Upper lobe of left lung (tissue), 6 donors: Measurements from ENCODE around the gene COL17A1. TPM values are rescaled to one million over a fixed set of nuclear protein-coding genes. Genes with fewer than 3 reads are reported as not detected.

ENCODE experiments used
- ATAC-seq, 2 donors: fragments of 200-7000 bp; cut with Tn5 transposase; one replicate each; pipeline ENCODE4 v1.9.1; 2022; ENCODE audit warnings: mild to moderate bottlenecking in 2 of 2, moderate library complexity in 2 of 2; ENCODE audit not compliant: low FRiP score in 2 of 2
- DNase-seq, 2 donors: peaks; one replicate each; pipeline ENCODE4 v3.0.0-alpha.2; 2019 to 2020
- H3K27ac ChIP-seq, 4 donors: fragments of 200-600 bp; sonication (generic); one replicate each; pipeline ENCODE4 v1.5.1; 2016 to 2019
- H3K27me3 ChIP-seq, 4 donors: fragments of 200-600 bp; sonication (generic); one replicate each; pipeline ENCODE4 v1.5.1; 2017 to 2019
- H3K36me3 ChIP-seq, 4 donors: fragments of 200-600 bp; sonication (generic); one replicate each; pipeline ENCODE4 v1.5.1; 2016 to 2019
- H3K4me1 ChIP-seq, 4 donors: fragments of 200-600 bp; sonication (generic); one replicate each; pipeline ENCODE4 v1.5.1; 2018 to 2019
- H3K4me3 ChIP-seq, 4 donors: fragments of 200-600 bp; sonication (generic); one replicate each; pipeline ENCODE4 v1.5.1; 2017 to 2019; ENCODE audit warnings: mild to moderate bottlenecking in 2 of 4, moderate library complexity in 1 of 4
- H3K9me3 ChIP-seq, 4 donors: fragments of 200-600 bp; sonication (generic); one replicate each; pipeline ENCODE4 v1.5.1; 2018 to 2019
- CTCF ChIP-seq, 6 experiments: fragments of 450-650 bp in 4 of 6; fragments of 200-600 bp in 2 of 6; sonication (generic) in 2 of 6; IDR thresholded peaks; one replicate each; pipeline ENCODE4 v1.5.1; 2016 to 2019; ENCODE audit warnings: antibody characterized with exemption in 6 of 6
- EP300 ChIP-seq, 4 donors: sonication (generic); formaldehyde crosslinking; IDR thresholded peaks; one replicate each; pipeline ENCODE4 v1.5.1; 2017; ENCODE audit warnings: antibody characterized with exemption in 4 of 4, control low read depth in 2 of 4
- POLR2A ChIP-seq, 4 donors: fragments of 450-650 bp; IDR thresholded peaks; one replicate each; pipeline ENCODE4 v1.5.1; 2016 to 2017; ENCODE audit warnings: antibody characterized with exemption in 4 of 4, mild to moderate bottlenecking in 2 of 4
- POLR2AphosphoS5 ChIP-seq, 2 donors: sonication (generic); formaldehyde crosslinking; IDR thresholded peaks; one replicate each; pipeline ENCODE4 v1.5.1; 2017; ENCODE audit warnings: antibody characterized with exemption in 2 of 2
- WGBS, 2 donors: methylation state at CpG; one replicate each; pipeline ENCODE4 v1.1.5; 2017 to 2018; 5-methylcytosine and 5-hydroxymethylcytosine counted together
- total RNA-seq, 6 donors: library from RNA; depleted of rRNA in 4 of 6; stranded (reverse); fragments of >200 nt in 4 of 6; gene quantifications; one replicate each; pipeline versions ENCODE4 v1.1.0 to v1.2.1, GENCODE V29; 2016 to 2021
- donor health status: DM: no; HTN: no; CAD: no; lungs with moderate emphysema.
- donor health status: DM: no; HTN: yes; CAD: no; lungs with severe emphysema.

The COL17A1 gene
- total RNA-seq, 6 donors from 2014 or later = 1.0 to 2.0 (median 1.6) TPM

GRCh38 chr10:104072786-104073185, 12.9 kb downstream of the COL17A1 start:
- TF ChIP-seq CTCF (IDR thresholded peaks at IDR 0.05) (no peak), EP300 (IDR thresholded peaks at IDR 0.05) (no peak), POLR2AphosphoS5 (IDR thresholded peaks at IDR 0.05) (no peak), POLR2A (IDR thresholded peaks at IDR 0.05) (no peak)
- ATAC-seq (no peak), DNase-seq (no peak)
- no peaks in the 10 kb centered on the region for H3K9me3 ChIP-seq
- no peak overlapping the region for H3K4me3 ChIP-seq
- H3K36me3 ChIP-seq = no peaks in the 10 kb centered on the region
- no peak overlapping the region for H3K27ac ChIP-seq
- H3K4me1 ChIP-seq = peaks cover 0 to 14% (median 3%) of the 10 kb centered on the region in 4 donors
- H3K27me3 ChIP-seq = no peaks in the 10 kb centered on the region
- 16 to 46% methylated on average over 5 of the region's 5 CpGs for WGBS, 2 donors

- DNase-seq = no peak
These were observed 16.1 kb downstream of the COL17A1 start for GRCh38 chr10:104069613-104070012.

GRCh38 chr10:104067525-104067924, 18.2 kb downstream of the COL17A1 start:
- DNase-seq = no peak

More at GRCh38 chr10:104069613-104070012, 16.1 kb downstream of the COL17A1 start:
- H3K4me1 ChIP-seq = no peaks in the 10 kb centered on the region
- 61 to 76% methylated on average over 6 of the region's 6 CpGs for WGBS, 2 donors
- H3K27me3 ChIP-seq = no peaks in the 10 kb centered on the region
- no peak for ATAC-seq
- no peaks in the 10 kb centered on the region for H3K9me3 ChIP-seq
- no peaks in the 10 kb centered on the region for H3K36me3 ChIP-seq
- H3K27ac ChIP-seq = no peak overlapping the region
- H3K4me3 ChIP-seq = no peak overlapping the region
- TF ChIP-seq POLR2AphosphoS5 (IDR thresholded peaks at IDR 0.05) = no peak

GRCh38 chr10:104066945-104067344, 18.7 kb downstream of the COL17A1 start:
- TF ChIP-seq POLR2AphosphoS5 (IDR thresholded peaks at IDR 0.05) = no peak
- no peak for TF ChIP-seq POLR2A (IDR thresholded peaks at IDR 0.05)
- no peak for TF ChIP-seq CTCF (IDR thresholded peaks at IDR 0.05)
- no peak for TF ChIP-seq EP300 (IDR thresholded peaks at IDR 0.05)
- 84 to 87% methylated on average over 7 of the region's 7 CpGs for WGBS, 2 donors
- Histone ChIP-seq H3K27ac (no peak overlapping the region), H3K36me3 (no peaks in the 10 kb centered on the region), H3K4me1 (no peaks in the 10 kb centered on the region), H3K27me3 (no peaks in the 10 kb centered on the region), H3K4me3 (no peak overlapping the region), H3K9me3 (no peaks in the 10 kb centered on the region)
- DNase-seq = no peak
- ATAC-seq = no peak

More at GRCh38 chr10:104067525-104067924, 18.2 kb downstream of the COL17A1 start:
- whole genome bisulfite sequencing, 2 donors = 86 to 89% methylated on average over 12 of the region's 12 CpGs
- H3K27ac ChIP-seq = no peak overlapping the region
- H3K9me3 ChIP-seq = no peaks in the 10 kb centered on the region
- H3K36me3 ChIP-seq = no peaks in the 10 kb centered on the region
- H3K4me1 ChIP-seq = no peaks in the 10 kb centered on the region
- no peaks in the 10 kb centered on the region for H3K27me3 ChIP-seq
- no peak overlapping the region for H3K4me3 ChIP-seq
- no peak for ATAC-seq
- TF ChIP-seq POLR2A (IDR thresholded peaks at IDR 0.05) (no peak), CTCF (IDR thresholded peaks at IDR 0.05) (no peak), EP300 (IDR thresholded peaks at IDR 0.05) (no peak), POLR2AphosphoS5 (IDR thresholded peaks at IDR 0.05) (no peak)

GRCh38 chr10:104065748-104066147, 19.9 kb downstream of the COL17A1 start:
- WGBS, 2 donors = 87 to 100% methylated on average over 1 of the region's 1 CpG
- Histone ChIP-seq H3K27ac (no peak overlapping the region), H3K9me3 (no peaks in the 10 kb centered on the region), H3K4me1 (no peaks in the 10 kb centered on the region), H3K36me3 (no peaks in the 10 kb centered on the region), H3K27me3 (no peaks in the 10 kb centered on the region), H3K4me3 (no peak overlapping the region)
- ATAC-seq = no peak
- TF ChIP-seq POLR2AphosphoS5 (IDR thresholded peaks at IDR 0.05) = no peak
- TF ChIP-seq EP300 (IDR thresholded peaks at IDR 0.05) = no peak
- no peak for TF ChIP-seq POLR2A (IDR thresholded peaks at IDR 0.05)
- DNase-seq = no peak

GRCh38 chr10:104061196-104061595, 24.5 kb downstream of the COL17A1 start:
- H3K27ac ChIP-seq = no peak overlapping the region
- no peaks in the 10 kb centered on the region for H3K36me3 ChIP-seq
- H3K9me3 ChIP-seq = no peaks in the 10 kb centered on the region
- H3K27me3 ChIP-seq = no peaks in the 10 kb centered on the region
- ATAC-seq (no peak), DNase-seq (no peak)
- H3K4me1 ChIP-seq = no peaks in the 10 kb centered on the region
- H3K4me3 ChIP-seq = no peak overlapping the region
- 93% methylated on average over 3 to 6 of the region's 6 CpGs for WGBS, 2 donors
- TF ChIP-seq POLR2A (IDR thresholded peaks at IDR 0.05) (no peak), CTCF (IDR thresholded peaks at IDR 0.05) (no peak), POLR2AphosphoS5 (IDR thresholded peaks at IDR 0.05) (no peak), EP300 (IDR thresholded peaks at IDR 0.05) (no peak)
